ENCODE data around the gene MRPL33. TPM values are rescaled to one million over a fixed set of nuclear protein-coding genes. Genes with fewer than 3 reads are reported as not detected.

MRPL33 gene
- total and polyA plus RNA-seq, 2 of the 13 experiments (the other 11 are each of a cell fraction or from before 2014, with no cell fraction given) = 69.7 to 218 TPM

GRCh38 chr2:27771548-27772335 is at the start of gene MRPL33 (continued):
- TF ChIP-seq RFXAP (CRISPR knock-in tag; IDR thresholded peaks at IDR 0.05; ENCODE audit: borderline replicate concordance) (peak; percentile 75; the same call in 1 of the 2 replicates), ZNF382 (CRISPR knock-in tag; IDR thresholded peaks at IDR 0.05; ENCODE audit: borderline replicate concordance) (no peak), EZH2 (conservative IDR thresholded peaks at IDR 0.05; ENCODE audit: low read depth, low read length) (no peak), ZMYM2 (CRISPR knock-in tag; IDR thresholded peaks at IDR 0.05) (0 out of 2 replicates have a peak, but pooled peaks have one; percentile 15), IKZF1 (IDR thresholded peaks at IDR 0.05) (no peak), ERF (CRISPR knock-in tag; IDR thresholded peaks at IDR 0.05) (peak; percentile 91), ARID5B (CRISPR knock-in tag; IDR thresholded peaks at IDR 0.05) (peak; percentile 65), RBM39 (IDR thresholded peaks at IDR 0.05; ENCODE audit: low read depth, low read length, poor library complexity, severe bottlenecking) (peak; percentile 81), RFXANK (CRISPR knock-in tag; IDR thresholded peaks at IDR 0.05) (no peak; the same call in 1 of the 2 replicates), POLR2AphosphoS2 (IDR thresholded peaks at IDR 0.05; ENCODE audit: low read depth, low read length) (no peak), ATF5 (CRISPR knock-in tag; IDR thresholded peaks at IDR 0.05; ENCODE audit: low read depth) (no peak), ZNF737 (CRISPR knock-in tag; IDR thresholded peaks at IDR 0.05; ENCODE audit: borderline replicate concordance) (no peak; the same call in 1 of the 2 replicates), AKNA (CRISPR knock-in tag; IDR thresholded peaks at IDR 0.05; ENCODE audit: borderline replicate concordance) (no peak), RXRB (CRISPR knock-in tag; IDR thresholded peaks at IDR 0.05; ENCODE audit: borderline replicate concordance) (peak; percentile 79), KDM6A (CRISPR knock-in tag; IDR thresholded peaks at IDR 0.05; ENCODE audit: low read depth) (peak; percentile 40; the same call in 1 of the 2 replicates), ZNF883 (CRISPR knock-in tag; IDR thresholded peaks at IDR 0.05; ENCODE audit: not compliant biosample characterization) (peak; percentile 82), KMT2A (CRISPR knock-in tag; IDR thresholded peaks at IDR 0.05) (peak; percentile 99), KLF16 (CRISPR knock-in tag; IDR thresholded peaks at IDR 0.05) (peak in 1 of 2 experiments; percentile 99; a peak in 2 of 4 replicates), ZNF362 (CRISPR knock-in tag; IDR thresholded peaks at IDR 0.05; ENCODE audit: borderline replicate concordance) (no peak; the same call in 1 of the 2 replicates)
